K562 (cell line): ENCODE results near the gene TUBGCP6. TPM values are rescaled to one million over a fixed set of nuclear protein-coding genes. Genes with fewer than 3 reads are reported as not detected.

Source experiments
- ARID2 ChIP-seq: fragments of 450-650 bp; IDR thresholded peaks from 2 replicates; pipeline ENCODE4 v1.6.1; 2017; ENCODE audit warnings: antibody characterized with exemption, mild to moderate bottlenecking
- ETV5 ChIP-seq: sonication (generic); formaldehyde crosslinking; IDR thresholded peaks from 2 replicates; pipeline ENCODE4 v1.4.0; 2020; ENCODE audit warnings: low read depth, mild to moderate bottlenecking, missing genetic modification reagents
- FOXK1 ChIP-seq: sonication (generic); formaldehyde crosslinking; IDR thresholded peaks from 2 replicates; pipeline ENCODE4 v1.8.0; 2022; ENCODE audit warnings: missing genetic modification reagents, mild to moderate bottlenecking, borderline replicate concordance
- KHSRP ChIP-seq: fragments of 450-650 bp; IDR thresholded peaks from 2 replicates; pipeline ENCODE4 v1.6.1; 2017
- L3MBTL2 ChIP-seq: fragments of 450-650 bp; IDR thresholded peaks from 2 replicates; pipeline ENCODE4 v1.6.1; 2016; ENCODE audit warnings: mild to moderate bottlenecking, moderate library complexity
- MED1 ChIP-seq: sonication (generic); formaldehyde crosslinking; IDR thresholded peaks from 2 replicates; pipeline ENCODE4 v1.8.1; 2023; ENCODE audit warnings: missing genetic modification reagents, borderline replicate concordance
- MEIS2 ChIP-seq: fragments of 450-650 bp; IDR thresholded peaks from 2 replicates; pipeline ENCODE4 v1.6.1; 2014; ENCODE audit warnings: mild to moderate bottlenecking; ENCODE audit not compliant: partially characterized antibody
- NCOA2 ChIP-seq, 2 experiments: fragments of 450-650 bp; IDR thresholded peaks; 2 replicates each; pipeline ENCODE4 v1.6.1; 2018; ENCODE audit warnings: mild to moderate bottlenecking in 2 of 2, moderate library complexity in 1 of 2; ENCODE audit not compliant: partially characterized antibody in 2 of 2
- POLR2AphosphoS2 ChIP-seq: IDR thresholded peaks from 2 replicates; pipeline ENCODE4 v1.6.1; 2012; ENCODE audit warnings: low read length, improper control_type of control experiment
- SAFB ChIP-seq: fragments of 200-400 bp; formaldehyde crosslinking; IDR thresholded peaks from 2 replicates; pipeline ENCODE4 v1.6.1; 2017; ENCODE audit warnings: low read depth, low read length, borderline replicate concordance
- TBP ChIP-seq: optimal IDR thresholded peaks from 2 replicates; pipeline ENCODE3; 2011; ENCODE audit warnings: low read depth, low read length, improper control_type of control experiment
- TCFL5 ChIP-seq: fragments of 250-450 bp; sonication (Bioruptor Pico); conservative IDR thresholded peaks from 2 replicates; pipeline ENCODE4 v1.6.1; 2021; ENCODE audit warnings: mild to moderate bottlenecking, moderate library complexity, matching md5 sums
- XRCC3 ChIP-seq: fragments of 450-650 bp; IDR thresholded peaks from 2 replicates; pipeline ENCODE4 v1.6.1; 2017; ENCODE audit warnings: mild to moderate bottlenecking, moderate library complexity
- ZBTB1 ChIP-seq: sonication (generic); formaldehyde crosslinking; IDR thresholded peaks from 2 replicates; pipeline ENCODE4 v1.8.1; 2023; ENCODE audit warnings: missing genetic modification reagents, low read depth, mild to moderate bottlenecking, borderline replicate concordance
- ZNF124 ChIP-seq: sonication (generic); formaldehyde crosslinking; IDR thresholded peaks from 2 replicates; pipeline ENCODE4 v1.8.1; 2022; ENCODE audit warnings: missing genetic modification reagents
- ZNF175 ChIP-seq: fragments of 200-800 bp; sonication (Bioruptor generic); IDR thresholded peaks from 2 replicates; pipeline ENCODE4 v1.6.1; 2016; ENCODE audit warnings: low read depth, mild to moderate bottlenecking, missing genetic modification characterization, missing compliant biosample characterization
- ZNF431 ChIP-seq: sonication (generic); formaldehyde crosslinking; IDR thresholded peaks from 2 replicates; pipeline ENCODE4 v1.8.0; 2022; ENCODE audit warnings: mild to moderate bottlenecking, missing genetic modification reagents
- ZNF561 ChIP-seq: fragments of 450-650 bp; formaldehyde crosslinking; conservative IDR thresholded peaks from 2 replicates; pipeline ENCODE4 v1.4.0; 2020; ENCODE audit warnings: mild to moderate bottlenecking, moderate library complexity
- polyA plus RNA-seq, 8 experiments: library from polyadenylated mRNA; depleted of rRNA in 4 of 8; stranded (reverse) in 5 of 8; unstranded in 3 of 8; fragments of >200 nt; fragmentation: Nextera tagmentation in 2 of 8; fragmentation: Illumina TruSeq in 1 of 8; extraction: Ambion mirVana in 2 of 8; extraction: Trizol in 1 of 8; gene quantifications; 2 replicates each; pipeline versions ENCODE4 v1.2.1 to v1.2.3, GENCODE V29; 2011 to 2014; ENCODE audit warnings: inconsistent platforms in 1 of 8, missing spikeins in 1 of 8
- total RNA-seq, 7 experiments: library from RNA; depleted of rRNA in 6 of 7; stranded (reverse); fragments of >200 nt in 6 of 7; fragmentation: Illumina TruSeq in 2 of 7; extraction: Trizol in 2 of 7; gene quantifications; 2 replicates each; pipeline versions ENCODE4 v1.2.1 to v1.2.3, GENCODE V29; 2011 to 2021; ENCODE audit warnings: low replicate concordance in 1 of 7
- TF ChIP-seq, protein P1 (sequence below): fragments of 150-350 bp; IDR thresholded peaks from 2 replicates; pipeline ENCODE4 v1.6.1; 2014; ENCODE audit warnings: low read depth, mild to moderate bottlenecking, low read length, borderline replicate concordance
- TF ChIP-seq, protein P2 (sequence below): sonication (generic); formaldehyde crosslinking; IDR thresholded peaks from 2 replicates; pipeline ENCODE4 v1.8.0; 2022; ENCODE audit warnings: mild to moderate bottlenecking, missing genetic modification reagents

Gene TUBGCP6
- total and polyA plus RNA-seq, 9 of the 15 experiments (the other 6 are each of a cell fraction or from before 2014, with no cell fraction given): 0.76 to 33.0 (median 10.1) TPM

DNA sequence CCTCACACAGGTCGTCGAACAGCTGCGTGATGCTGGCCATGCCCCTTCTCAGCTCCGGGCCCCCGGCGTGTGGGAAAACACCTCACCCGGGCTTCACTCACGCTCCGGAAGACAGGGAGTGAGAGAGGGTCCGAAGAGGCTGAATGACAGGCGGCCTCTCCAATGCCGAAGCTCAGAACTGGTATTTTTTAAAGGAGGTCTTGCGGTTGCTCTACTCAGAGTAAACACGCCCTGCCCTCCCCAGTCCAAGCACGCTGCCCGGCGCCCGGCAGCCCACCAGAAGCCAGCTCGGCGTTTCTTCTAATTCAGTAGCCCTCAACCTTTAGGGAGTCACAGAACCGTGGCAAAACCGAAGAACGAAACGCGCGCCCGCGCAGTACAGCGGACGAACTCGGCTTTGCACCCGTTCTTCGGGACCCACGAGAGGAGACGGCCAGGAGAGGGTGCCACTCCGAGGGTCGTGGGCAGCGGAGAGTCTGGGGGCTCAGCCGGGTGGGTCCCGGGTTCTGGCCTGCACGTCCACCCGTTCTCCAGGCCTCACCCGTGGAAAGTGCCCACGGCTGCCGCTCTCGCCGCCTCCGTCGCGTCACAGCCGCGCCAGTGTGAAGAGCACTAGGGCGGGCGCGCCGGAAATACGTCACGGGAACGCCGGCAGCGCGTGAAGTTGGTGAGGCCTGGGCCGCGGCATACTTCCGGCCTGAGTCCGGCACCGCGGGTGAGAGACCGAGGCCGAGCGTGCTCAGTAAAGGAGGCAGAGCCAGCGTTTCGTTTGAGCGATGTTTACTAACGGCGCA is at the start of gene TUBGCP6 (continued):
- TF ChIP-seq NCOA2 (IDR thresholded peaks at IDR 0.05; ENCODE audit: partially characterized antibody in 2 of 2) (no peak), MED1 (CRISPR knock-in tag) (no peak), ZNF431 (CRISPR knock-in tag) (no peak), POLR2AphosphoS2 (peak; percentile 97), TBP (peak; percentile 60), MEIS2 (no peak), L3MBTL2 (peak; percentile 65), XRCC3 (no peak), SAFB (peak; percentile 78), ETV5 (peak; percentile 81), ZNF124 (CRISPR knock-in tag) (no peak), KHSRP (peak; percentile 88), ZNF561 (CRISPR knock-in tag) (no peak), TCFL5 (CRISPR knock-in tag) (no peak), FOXK1 (CRISPR knock-in tag) (no peak), ARID2 (no peak), ZBTB1 (no peak), ZNF175 (no peak)
- TF ChIP-seq, protein P1, sequence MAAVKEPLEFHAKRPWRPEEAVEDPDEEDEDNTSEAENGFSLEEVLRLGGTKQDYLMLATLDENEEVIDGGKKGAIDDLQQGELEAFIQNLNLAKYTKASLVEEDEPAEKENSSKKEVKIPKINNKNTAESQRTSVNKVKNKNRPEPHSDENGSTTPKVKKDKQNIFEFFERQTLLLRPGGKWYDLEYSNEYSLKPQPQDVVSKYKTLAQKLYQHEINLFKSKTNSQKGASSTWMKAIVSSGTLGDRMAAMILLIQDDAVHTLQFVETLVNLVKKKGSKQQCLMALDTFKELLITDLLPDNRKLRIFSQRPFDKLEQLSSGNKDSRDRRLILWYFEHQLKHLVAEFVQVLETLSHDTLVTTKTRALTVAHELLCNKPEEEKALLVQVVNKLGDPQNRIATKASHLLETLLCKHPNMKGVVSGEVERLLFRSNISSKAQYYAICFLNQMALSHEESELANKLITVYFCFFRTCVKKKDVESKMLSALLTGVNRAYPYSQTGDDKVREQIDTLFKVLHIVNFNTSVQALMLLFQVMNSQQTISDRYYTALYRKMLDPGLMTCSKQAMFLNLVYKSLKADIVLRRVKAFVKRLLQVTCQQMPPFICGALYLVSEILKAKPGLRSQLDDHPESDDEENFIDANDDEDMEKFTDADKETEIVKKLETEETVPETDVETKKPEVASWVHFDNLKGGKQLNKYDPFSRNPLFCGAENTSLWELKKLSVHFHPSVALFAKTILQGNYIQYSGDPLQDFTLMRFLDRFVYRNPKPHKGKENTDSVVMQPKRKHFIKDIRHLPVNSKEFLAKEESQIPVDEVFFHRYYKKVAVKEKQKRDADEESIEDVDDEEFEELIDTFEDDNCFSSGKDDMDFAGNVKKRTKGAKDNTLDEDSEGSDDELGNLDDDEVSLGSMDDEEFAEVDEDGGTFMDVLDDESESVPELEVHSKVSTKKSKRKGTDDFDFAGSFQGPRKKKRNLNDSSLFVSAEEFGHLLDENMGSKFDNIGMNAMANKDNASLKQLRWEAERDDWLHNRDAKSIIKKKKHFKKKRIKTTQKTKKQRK: no peak
- TF ChIP-seq, protein P2, sequence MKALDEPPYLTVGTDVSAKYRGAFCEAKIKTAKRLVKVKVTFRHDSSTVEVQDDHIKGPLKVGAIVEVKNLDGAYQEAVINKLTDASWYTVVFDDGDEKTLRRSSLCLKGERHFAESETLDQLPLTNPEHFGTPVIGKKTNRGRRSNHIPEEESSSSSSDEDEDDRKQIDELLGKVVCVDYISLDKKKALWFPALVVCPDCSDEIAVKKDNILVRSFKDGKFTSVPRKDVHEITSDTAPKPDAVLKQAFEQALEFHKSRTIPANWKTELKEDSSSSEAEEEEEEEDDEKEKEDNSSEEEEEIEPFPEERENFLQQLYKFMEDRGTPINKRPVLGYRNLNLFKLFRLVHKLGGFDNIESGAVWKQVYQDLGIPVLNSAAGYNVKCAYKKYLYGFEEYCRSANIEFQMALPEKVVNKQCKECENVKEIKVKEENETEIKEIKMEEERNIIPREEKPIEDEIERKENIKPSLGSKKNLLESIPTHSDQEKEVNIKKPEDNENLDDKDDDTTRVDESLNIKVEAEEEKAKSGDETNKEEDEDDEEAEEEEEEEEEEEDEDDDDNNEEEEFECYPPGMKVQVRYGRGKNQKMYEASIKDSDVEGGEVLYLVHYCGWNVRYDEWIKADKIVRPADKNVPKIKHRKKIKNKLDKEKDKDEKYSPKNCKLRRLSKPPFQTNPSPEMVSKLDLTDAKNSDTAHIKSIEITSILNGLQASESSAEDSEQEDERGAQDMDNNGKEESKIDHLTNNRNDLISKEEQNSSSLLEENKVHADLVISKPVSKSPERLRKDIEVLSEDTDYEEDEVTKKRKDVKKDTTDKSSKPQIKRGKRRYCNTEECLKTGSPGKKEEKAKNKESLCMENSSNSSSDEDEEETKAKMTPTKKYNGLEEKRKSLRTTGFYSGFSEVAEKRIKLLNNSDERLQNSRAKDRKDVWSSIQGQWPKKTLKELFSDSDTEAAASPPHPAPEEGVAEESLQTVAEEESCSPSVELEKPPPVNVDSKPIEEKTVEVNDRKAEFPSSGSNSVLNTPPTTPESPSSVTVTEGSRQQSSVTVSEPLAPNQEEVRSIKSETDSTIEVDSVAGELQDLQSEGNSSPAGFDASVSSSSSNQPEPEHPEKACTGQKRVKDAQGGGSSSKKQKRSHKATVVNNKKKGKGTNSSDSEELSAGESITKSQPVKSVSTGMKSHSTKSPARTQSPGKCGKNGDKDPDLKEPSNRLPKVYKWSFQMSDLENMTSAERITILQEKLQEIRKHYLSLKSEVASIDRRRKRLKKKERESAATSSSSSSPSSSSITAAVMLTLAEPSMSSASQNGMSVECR (CRISPR knock-in tag): peak; percentile 79; the same call in 1 of the 2 replicates
